H1 (cell line): ENCODE data around the gene TANC1. TPM values are rescaled to one million over a fixed set of nuclear protein-coding genes. Genes with fewer than 3 reads are reported as not detected.

Experiments used
- CTCF ChIA-PET: fragments of 300-600 bp; sonication (Branson Sonifier 250); formaldehyde crosslinking; loops from one replicate; lab custom pipeline; 2021; ENCODE audit not compliant: partially characterized antibody; lab: Charles Lee
- POLR2A ChIA-PET: fragments of 300-600 bp; sonication (Branson Sonifier 250); formaldehyde crosslinking; loops from one replicate; lab custom pipeline; 2021; ENCODE audit warnings: inconsistent platforms; ENCODE audit not compliant: partially characterized antibody; lab: Charles Lee
- DNase-seq, 2 experiments: peaks; one replicate each; pipeline versions ENCODE4 v3.0.0 to v3.0.0-alpha.2; 2010 to 2022; ENCODE audit warnings: low spot score in 2 of 2, low read depth in 1 of 2, mixed read lengths in 1 of 2
- FAIRE-seq: peaks from 2 replicates; lab custom pipeline; 2011; peaks lifted over from hg19 to GRCh38; lab: Jason Lieb, UNC
- H2AFZ ChIP-seq: 2 replicates; pipeline ENCODE4 v1.8.1; 2012; ENCODE audit warnings: low read length, inconsistent platforms
- H2AK5ac ChIP-seq: 2 replicates; pipeline ENCODE4 v1.6.1; 2013; ENCODE audit warnings: low read depth, low read length
- H2BK120ac ChIP-seq: replicated peaks from 2 replicates; pipeline ENCODE3; 2013; ENCODE audit warnings: low read depth, low read length, inconsistent platforms
- H2BK12ac ChIP-seq: 2 replicates; pipeline ENCODE4 v1.6.1; 2013; ENCODE audit warnings: low read depth, low read length
- H2BK15ac ChIP-seq: 2 replicates; pipeline ENCODE4 v1.6.1; 2013; ENCODE audit warnings: low read length
- H2BK20ac ChIP-seq: 2 replicates; pipeline ENCODE4 v1.6.1; 2013; ENCODE audit warnings: low read length
- H2BK5ac ChIP-seq: 2 replicates; pipeline ENCODE4 v1.6.1; 2013; ENCODE audit warnings: low read depth, low read length
- H3K14ac ChIP-seq: 2 replicates; pipeline ENCODE4 v1.6.1; 2013; ENCODE audit warnings: inconsistent platforms; ENCODE audit not compliant: insufficient read length
- H3K18ac ChIP-seq: 2 replicates; pipeline ENCODE4 v1.6.1; 2013; ENCODE audit warnings: low read length; ENCODE audit errors: extremely low read depth
- H3K23ac ChIP-seq: 2 replicates; pipeline ENCODE4 v1.6.1; 2013; ENCODE audit warnings: inconsistent platforms; ENCODE audit not compliant: insufficient read length
- H3K23me2 ChIP-seq: 2 replicates; pipeline ENCODE4 v1.6.1; 2013; ENCODE audit warnings: low read depth, low read length
- H3K27ac ChIP-seq: 2 replicates; pipeline ENCODE4 v1.6.1; 2011; ENCODE audit warnings: low read depth, low read length, inconsistent platforms
- H3K27me3 ChIP-seq, 4 experiments: replicated peaks in 1 of 4; 1 replicate in 1 of 4; 2 replicates in 3 of 4; pipeline versions ENCODE4 v1.6.1 to v1.8.1; 2011 to 2013; ENCODE audit warnings: low read length in 3 of 4, mild to moderate bottlenecking in 3 of 4, inconsistent platforms in 2 of 4, mixed read lengths in 2 of 4, moderate library complexity in 1 of 4; ENCODE audit not compliant: control insufficient read depth in 3 of 4, insufficient read depth in 3 of 4; ENCODE audit errors: extremely low read depth in 1 of 4
- H3K36me3 ChIP-seq, 4 experiments: 2 replicates each; pipeline versions ENCODE4 v1.6.1 to v1.8.1; 2011 to 2013; ENCODE audit warnings: mild to moderate bottlenecking in 4 of 4, low read length in 3 of 4, moderate library complexity in 2 of 4, control low read depth in 1 of 4, inconsistent platforms in 1 of 4; ENCODE audit not compliant: insufficient read depth in 4 of 4, control insufficient read depth in 2 of 4
- H3K4ac ChIP-seq: replicated peaks from 2 replicates; pipeline ENCODE3; 2013; ENCODE audit warnings: low read length, low read depth, mixed read lengths, inconsistent platforms; ENCODE audit not compliant: insufficient read length
- H3K4me1 ChIP-seq, 4 experiments: replicated peaks in 1 of 4; 1 replicate in 1 of 4; 2 replicates in 3 of 4; pipeline versions ENCODE4 v1.6.1 to v1.8.1; 2011 to 2013; ENCODE audit warnings: low read length in 3 of 4, inconsistent platforms in 2 of 4, mixed read lengths in 1 of 4; ENCODE audit not compliant: insufficient read depth in 4 of 4, control insufficient read depth in 3 of 4
- H3K4me2 ChIP-seq, 2 experiments: 2 replicates each; pipeline versions ENCODE4 v1.6.1 to v1.8.1; 2011 to 2013; ENCODE audit warnings: low read depth in 2 of 2, low read length in 2 of 2, control low read depth in 1 of 2, inconsistent platforms in 1 of 2, mild to moderate bottlenecking in 1 of 2; ENCODE audit not compliant: insufficient read depth in 1 of 2
- H3K4me3 ChIP-seq, 4 experiments: fragments of 200-600, 300-600 bp in 1 of 4; sonication (generic), shearing (Covaris generic), sonication (Bioruptor Twin) in 1 of 4; 2 replicates each; pipeline versions ENCODE4 v1.5.1 to v1.8.1; 2011 to 2016; ENCODE audit warnings: low read length in 4 of 4, low read depth in 3 of 4, control low read depth in 2 of 4, inconsistent platforms in 2 of 4, mild to moderate bottlenecking in 2 of 4, mixed read lengths in 1 of 4, moderate library complexity in 1 of 4; ENCODE audit not compliant: insufficient read depth in 2 of 4; ENCODE audit errors: extremely low read depth in 1 of 4
- H3K56ac ChIP-seq: replicated peaks from 2 replicates; pipeline ENCODE3; 2013; ENCODE audit warnings: low read depth, mild to moderate bottlenecking, mixed read lengths, low read length, inconsistent platforms; ENCODE audit not compliant: insufficient read length
- H3K79me1 ChIP-seq: 2 replicates; pipeline ENCODE4 v1.6.1; 2013; ENCODE audit warnings: low read depth, low read length, control low read depth
- H3K79me2 ChIP-seq, 2 experiments: 2 replicates each; pipeline versions ENCODE4 v1.6.1 to v1.8.1; 2012 to 2013; ENCODE audit warnings: low read length in 2 of 2, mild to moderate bottlenecking in 2 of 2, inconsistent platforms in 1 of 2; ENCODE audit not compliant: insufficient read depth in 2 of 2, control insufficient read depth in 1 of 2
- H3K9ac ChIP-seq, 4 experiments: replicated peaks in 1 of 4; 1 replicate in 1 of 4; 2 replicates in 3 of 4; pipeline versions ENCODE4 v1.6.1 to v1.8.1; 2011 to 2013; ENCODE audit warnings: low read depth in 3 of 4, low read length in 3 of 4, control low read depth in 2 of 4, mild to moderate bottlenecking in 2 of 4, moderate library complexity in 2 of 4, inconsistent platforms in 1 of 4; ENCODE audit errors: extremely low read depth in 1 of 4
- H3K9me3 ChIP-seq, 2 experiments: 2 replicates each; pipeline versions ENCODE4 v1.6.1 to v1.8.1; 2012 to 2013; ENCODE audit warnings: mild to moderate bottlenecking in 2 of 2, moderate library complexity in 2 of 2, control low read depth in 1 of 2, inconsistent platforms in 1 of 2, low read depth in 1 of 2, low read length in 1 of 2, mixed read lengths in 1 of 2; ENCODE audit not compliant: insufficient read depth in 2 of 2
- H4K20me1 ChIP-seq, 2 experiments: replicated peaks in 1 of 2; 2 replicates each; pipeline versions ENCODE3 to v1.8.1; 2011 to 2013; ENCODE audit warnings: inconsistent platforms in 2 of 2, low read length in 2 of 2, mild to moderate bottlenecking in 1 of 2; ENCODE audit not compliant: insufficient read depth in 2 of 2, control insufficient read depth in 1 of 2
- H4K5ac ChIP-seq: 2 replicates; pipeline ENCODE4 v1.6.1; 2013; ENCODE audit warnings: low read length, low read depth, mixed read lengths, inconsistent platforms; ENCODE audit not compliant: insufficient read length
- H4K8ac ChIP-seq: 2 replicates; pipeline ENCODE4 v1.8.0; 2013; ENCODE audit warnings: mild to moderate bottlenecking, moderate library complexity, low read length, inconsistent platforms; ENCODE audit not compliant: insufficient read depth; ENCODE audit errors: extremely low read depth
- H4K91ac ChIP-seq: replicated peaks from 2 replicates; pipeline ENCODE3; 2013; ENCODE audit warnings: low read length, mixed read lengths, inconsistent platforms; ENCODE audit not compliant: insufficient read length
- EP300 ChIP-seq, 2 experiments: IDR thresholded peaks; 1 replicate in 1 of 2; 2 replicates in 1 of 2; pipeline ENCODE4 v1.6.1; 2011 to 2012; ENCODE audit warnings: low read depth in 2 of 2, low read length in 2 of 2, mild to moderate bottlenecking in 2 of 2, borderline replicate concordance in 1 of 2, inconsistent platforms in 1 of 2, moderate library complexity in 1 of 2
- KDM4A ChIP-seq: IDR thresholded peaks from one replicate; pipeline ENCODE4 v1.7.1; 2012; ENCODE audit warnings: low read depth, mild to moderate bottlenecking, moderate library complexity, low read length, inconsistent platforms; ENCODE audit not compliant: severe bottlenecking
- KDM5A ChIP-seq: fragments of 200-600 bp; IDR thresholded peaks from 2 replicates; pipeline ENCODE4 v1.7.1; 2012; ENCODE audit warnings: mild to moderate bottlenecking, low read length, inconsistent platforms, mixed read lengths
- SP4 ChIP-seq: IDR thresholded peaks from 2 replicates; pipeline ENCODE4 v1.6.1; 2012; ENCODE audit warnings: low read length, inconsistent platforms
- WGBS, 2 experiments: shearing (Covaris generic) in 1 of 2; methylation state at CpG; one replicate each; pipeline versions ENCODE4 v1.1.6 to v1.1.7; 2013 to 2015; ENCODE audit warnings: low lambda C conversion rate in 2 of 2, mixed read lengths in 2 of 2, inconsistent platforms in 1 of 2, low coverage in 1 of 2, missing lambda C conversion rate in 1 of 2; ENCODE audit not compliant: insufficient replicate concordance in 2 of 2, insufficient coverage in 1 of 2, insufficient read length in 1 of 2; ENCODE audit errors: extremely low coverage in 1 of 2, missing lambda C conversion rate in 1 of 2; 5-methylcytosine and 5-hydroxymethylcytosine counted together
- polyA plus RNA-seq, 7 experiments: library from polyadenylated mRNA; depleted of rRNA in 3 of 7; stranded (reverse) in 5 of 7; unstranded in 2 of 7; fragments of >200 nt in 5 of 7; fragments of 200-250 nt in 2 of 7; gene quantifications; 1 replicate in 5 of 7; 2 replicates in 1 of 7; 4 replicates in 1 of 7; pipeline versions ENCODE4 v1.2.1 to v1.2.3, GENCODE V29; 2011 to 2013; ENCODE audit warnings: missing spikeins in 2 of 7, mixed read lengths in 2 of 7
- total RNA-seq: library from RNA; stranded (reverse); fragmentation: NEBNext Ultra II Directional; extraction: Animal tissue kit (Norgen Biotek cat#: 25700); gene quantifications from 2 replicates; pipeline ENCODE4 v1.2.1, GENCODE V29; 2021

Gene TANC1
- total and polyA plus RNA-seq, 2 of the 8 experiments (the other 6 are each of a cell fraction or from before 2014, with no cell fraction given) = 4.1 to 7.6 TPM

- Histone ChIP-seq H3K4me1 (no peaks in the 10 kb centered on the region), H3K4me3 (no peak overlapping the region), H3K79me1 (no peaks in the 10 kb centered on the region), H3K56ac (no peak overlapping the region), H2AFZ (no peak overlapping the region), H2BK12ac (no peak overlapping the region), H3K9ac (no peak overlapping the region), H3K4ac (no peak overlapping the region), H3K9me3 (no peaks in the 10 kb centered on the region), H3K36me3 (no peaks in the 10 kb centered on the region), H3K27me3 (no peaks in the 10 kb centered on the region), H2BK15ac (no peak overlapping the region), H3K27ac (no peak overlapping the region), H4K5ac (no peak overlapping the region), H2BK20ac (no peak overlapping the region), H4K91ac (no peak overlapping the region), H3K18ac (no peak overlapping the region), H2AK5ac (no peak overlapping the region), H4K8ac (no peak overlapping the region), H2BK5ac (no peak overlapping the region), H2BK120ac (no peak overlapping the region), H3K4me2 (no peak overlapping the region), H3K79me2 (no peaks in the 10 kb centered on the region), H3K23me2 (no peaks in the 10 kb centered on the region), H4K20me1 (no peaks in the 10 kb centered on the region), H3K23ac (no peak overlapping the region), H3K14ac (no peak overlapping the region)
- ChIA-PET POLR2A (no interaction called here), CTCF (interaction anchor here (0.8 to 3.4 kb wide), 2 partner anchors 10 to 59 kb away, joined by 4 to 16 read pairs; no protein-coding TSS in a partner anchor)
- FAIRE-seq (no peak), DNase-seq (no peak)
- 96% methylated on average over 3 of the region's 3 CpGs; no CpG with 5 or more reads in 1 of the 2 experiments for WGBS, 2 experiments
- TF ChIP-seq SP4 (no peak), EP300 (IDR thresholded peaks at IDR 0.05; ENCODE audit: borderline replicate concordance in 1 of 2, low read depth in 2 of 2, low read length in 2 of 2) (no peak), KDM4A (no peak), KDM5A (no peak)
Observed at GRCh38 chr2:159109517-159109916, 141.1 kb downstream of the TANC1 start.
